ENCODE data around the gene GAPDH. TPM values are rescaled to one million over a fixed set of nuclear protein-coding genes. Genes with fewer than 3 reads are reported as not detected.
"Not testable (repeated sequence)": the region's sequence is repeated elsewhere in the genome, so short reads cannot be mapped to it uniquely, and the experiment has no call there.

Gene GAPDH
- total RNA-seq, 3 donors from 2014 or later, result 1,543 to 3,034 (median 2,070) TPM

GRCh38 chr12:6537580-6538419 is 3.5 kb downstream of the GAPDH start:
- H3K9me3 ChIP-seq; H3K4me3 ChIP-seq; ATAC-seq; H3K36me3 ChIP-seq (ENCODE audit: low read depth): not testable (repeated sequence)
- peak; percentile 86 to 88 (median 86) for DNase-seq
- intact Hi-C loops (cut with DNase I, micrococcal nuclease), result loop anchor here (5.0 kb wide), 2 partner anchors 45 to 115 kb away; partner anchors contain the start of genes MRPL51 (in 1 of the 2) and NCAPD2 (in 1 of the 2)
- peaks cover 61% of the 10 kb centered on the region for H3K4me1 ChIP-seq (ENCODE audit: low read depth)
- TF ChIP-seq CTCF (IDR thresholded peaks at IDR 0.05), result peak; percentile 81

- H3K4me1 ChIP-seq (ENCODE audit: low read depth), result peaks cover 59% of the 10 kb centered on the region
- H3K4me3 ChIP-seq, result no peak overlapping the region
- no peaks in the 10 kb centered on the region for H3K9me3 ChIP-seq
- TF ChIP-seq CTCF (IDR thresholded peaks at IDR 0.05), result no peak
- peaks cover 4% of the 10 kb centered on the region for H3K36me3 ChIP-seq (ENCODE audit: low read depth)
- DNase-seq, result peak in 1 of 3 donors; percentile 31
- intact Hi-C loops (cut with DNase I, micrococcal nuclease), result loop anchor here (5.0 kb wide), 2 partner anchors 46 to 116 kb away; partner anchors contain the start of genes MRPL51 (in 1 of the 2) and NCAPD2 (in 1 of the 2)
- ATAC-seq, result no peak
Observed at GRCh38 chr12:6538420-6539313, 4.3 kb downstream of the GAPDH start.

- ATAC-seq, result no peak
- no peak for DNase-seq
- peaks cover 5% of the 10 kb centered on the region for H3K36me3 ChIP-seq (ENCODE audit: low read depth)
- H3K9me3 ChIP-seq, result no peaks in the 10 kb centered on the region
- no peak for TF ChIP-seq CTCF (IDR thresholded peaks at IDR 0.05)
- H3K4me3 ChIP-seq, result no peak overlapping the region
- peaks cover 59% of the 10 kb centered on the region for H3K4me1 ChIP-seq (ENCODE audit: low read depth)
- intact Hi-C loops (cut with DNase I, micrococcal nuclease), result loop anchor here (5.0 kb wide), 2 partner anchors 47 to 117 kb away; partner anchors contain the start of genes MRPL51 (in 1 of the 2) and NCAPD2 (in 1 of the 2)
Observed at GRCh38 chr12:6539314-6539682, 5.0 kb downstream of the GAPDH start.

DNA sequence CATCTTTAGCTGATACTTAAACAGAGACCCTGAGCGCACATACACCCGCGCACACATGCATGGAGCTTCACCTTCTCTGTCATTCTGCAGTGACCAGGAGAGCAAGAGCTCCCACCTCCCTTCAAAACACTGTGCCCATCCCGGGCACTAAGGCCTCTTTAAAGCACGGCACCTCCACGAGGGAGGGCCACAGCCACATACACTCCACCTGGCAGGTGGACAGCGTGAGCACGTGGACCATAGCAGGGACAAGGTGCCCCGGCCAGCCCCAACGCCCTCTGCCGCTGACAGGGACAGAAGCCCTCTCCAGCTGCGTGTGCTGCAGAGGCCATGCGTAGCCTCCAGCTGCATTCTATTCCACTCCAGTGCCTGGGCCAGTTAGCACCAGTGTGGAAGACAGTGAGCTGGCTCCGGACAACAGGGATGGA is 5.4 kb downstream of the GAPDH start:
- Histone ChIP-seq H3K4me3 (no peak overlapping the region), H3K36me3 (ENCODE audit: low read depth) (peaks cover 7% of the 10 kb centered on the region), H3K4me1 (ENCODE audit: low read depth) (peaks cover 59% of the 10 kb centered on the region), H3K9me3 (no peaks in the 10 kb centered on the region)
- DNase-seq (peak in 2 of 3 donors; percentile 69 to 77), ATAC-seq (peak; percentile 37)
- TF ChIP-seq CTCF (IDR thresholded peaks at IDR 0.05), result peak; percentile 8
- intact Hi-C loops (cut with DNase I, micrococcal nuclease), result loop anchor here (5.0 kb wide), 2 partner anchors 47 to 117 kb away; partner anchors contain the start of genes MRPL51 (in 1 of the 2) and NCAPD2 (in 1 of the 2)

- Histone ChIP-seq H3K4me3 (no peak overlapping the region), H3K36me3 (ENCODE audit: low read depth) (peaks cover 7% of the 10 kb centered on the region), H3K4me1 (ENCODE audit: low read depth) (peaks cover 59% of the 10 kb centered on the region), H3K9me3 (no peaks in the 10 kb centered on the region)
- TF ChIP-seq CTCF (IDR thresholded peaks at IDR 0.05), result no peak
- peak; percentile 96 to 97 (median 96) for DNase-seq
- intact Hi-C loops (cut with DNase I, micrococcal nuclease), result no loop called here
- ATAC-seq, result peak; percentile 83
Observed at GRCh38 chr12:6540181-6540877, 6.0 kb downstream of the GAPDH start.

Measured in mucosa of descending colon (tissue), 3 donors.